A549 treated with Hydrocortisone at 1 μM for 4 hours (cell line): Measurements from ENCODE around the gene DHRS1. TPM values are rescaled to one million over a fixed set of nuclear protein-coding genes. Genes with fewer than 3 reads are reported as not detected.

Experiments used
- total RNA-seq: library from RNA; stranded (reverse); fragments of 200-300 nt; extraction: Qiagen RNA extraction; gene quantifications from 5 replicates; pipeline ENCODE4 v1.2.3, GENCODE V29; 2022

The DHRS1 gene
- 9.8 to 11.5 TPM (median 11.2 TPM) in 5 replicates for total RNA-seq

DNA sequence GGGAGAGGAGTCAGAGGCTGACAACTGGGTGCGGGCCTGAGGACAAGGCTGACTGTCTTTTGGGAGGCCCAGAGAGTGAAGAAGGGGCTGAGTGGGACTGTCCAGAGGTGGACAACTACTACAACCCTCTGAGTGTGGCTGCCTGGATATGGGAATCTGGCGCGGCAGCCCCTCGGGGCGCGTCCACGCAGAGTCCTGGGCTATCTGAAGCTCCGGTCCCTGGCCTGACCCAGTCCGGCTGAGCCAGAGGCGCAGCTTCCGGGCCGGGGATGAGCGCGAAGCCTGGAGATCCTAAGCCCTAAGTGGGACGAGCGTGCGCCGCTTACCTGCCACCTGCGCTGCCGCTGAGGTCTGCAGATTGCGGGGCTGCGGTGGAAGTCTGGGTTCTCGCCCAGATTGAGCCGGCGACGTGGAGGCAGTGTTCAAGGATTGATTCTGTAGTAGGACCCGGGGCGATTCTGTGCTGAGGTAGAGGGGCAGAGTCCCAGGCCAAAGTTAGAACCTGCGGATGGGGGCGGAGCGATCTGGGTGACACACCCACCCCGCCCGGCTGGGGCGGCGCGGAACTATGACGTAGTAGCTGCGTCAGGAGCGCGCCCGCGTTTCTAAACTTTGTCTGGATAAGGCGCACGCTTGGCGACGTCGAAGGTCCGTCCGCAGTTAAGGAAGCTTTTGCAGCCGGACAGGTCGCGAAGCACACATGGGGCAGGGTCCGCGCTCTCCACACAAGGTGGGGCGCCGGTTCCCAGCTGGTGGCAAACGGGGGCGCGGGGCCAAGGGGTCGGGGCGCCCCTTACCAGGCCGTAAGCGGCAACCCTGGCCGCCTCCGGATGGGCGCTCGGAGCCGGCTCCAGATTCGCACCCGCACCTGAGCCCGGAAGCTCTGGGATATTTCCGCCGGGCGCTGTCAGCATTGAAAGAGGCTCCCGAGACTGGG, at the start of gene DHRS1, which contains the start of gene NOP9:
TSS of gene DHRS1 (minus strand) at position 526 of the 937 bp plus-strand sequence. CDS start 674 bp downstream, outside the sequence.
TSS of gene NOP9 (plus strand) at position 596 of the 937 bp plus-strand sequence. CDS start at position 701, 105 bp downstream.

DNA sequence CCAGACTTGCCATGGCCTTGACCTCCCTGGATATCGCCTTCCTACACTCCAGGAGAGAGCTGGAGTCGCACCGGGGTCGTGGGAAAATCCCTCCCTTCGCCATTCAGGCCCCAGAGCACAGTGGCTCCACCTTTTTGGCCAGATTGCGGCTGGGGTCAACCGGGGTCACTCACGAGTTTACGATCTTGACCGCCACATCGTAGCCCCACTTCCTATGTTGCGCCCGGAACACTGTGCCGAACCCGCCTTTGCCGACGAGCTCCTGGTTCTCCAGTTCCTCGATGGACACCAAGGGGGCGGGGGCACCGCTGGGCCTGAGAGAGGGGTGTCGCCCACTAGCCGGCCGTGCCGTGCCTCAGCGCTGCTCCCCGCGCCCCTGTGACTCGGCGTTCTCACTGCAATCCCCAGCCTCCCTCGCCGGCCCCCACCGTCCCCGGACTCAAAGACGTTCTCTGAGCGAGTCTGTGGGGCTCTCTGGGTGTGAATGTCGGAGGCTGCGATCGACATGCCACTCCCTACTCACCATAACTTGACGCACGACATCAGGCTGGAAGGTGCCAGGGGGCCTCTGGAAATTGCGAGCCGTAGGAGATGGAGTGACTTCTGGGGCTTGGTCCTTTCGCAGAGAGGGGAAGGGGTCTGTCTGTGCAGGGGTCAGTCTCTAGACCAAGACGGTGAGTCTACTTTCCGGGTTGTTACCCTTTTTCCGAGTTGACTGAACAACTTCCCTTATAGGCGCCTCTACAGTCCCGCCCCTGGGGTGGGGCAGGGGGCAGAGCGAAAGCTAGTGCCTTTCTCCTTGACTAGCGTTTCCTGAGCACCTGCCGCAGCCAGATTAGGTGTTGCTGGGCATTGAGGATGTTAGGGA, 39.9 kb upstream of the DHRS1 start, which contains the start of gene RIPK3:
TSS of gene RIPK3 (minus strand) at position 708 of the 868 bp plus-strand sequence. CDS start at position 543, 165 bp downstream.

DNA sequence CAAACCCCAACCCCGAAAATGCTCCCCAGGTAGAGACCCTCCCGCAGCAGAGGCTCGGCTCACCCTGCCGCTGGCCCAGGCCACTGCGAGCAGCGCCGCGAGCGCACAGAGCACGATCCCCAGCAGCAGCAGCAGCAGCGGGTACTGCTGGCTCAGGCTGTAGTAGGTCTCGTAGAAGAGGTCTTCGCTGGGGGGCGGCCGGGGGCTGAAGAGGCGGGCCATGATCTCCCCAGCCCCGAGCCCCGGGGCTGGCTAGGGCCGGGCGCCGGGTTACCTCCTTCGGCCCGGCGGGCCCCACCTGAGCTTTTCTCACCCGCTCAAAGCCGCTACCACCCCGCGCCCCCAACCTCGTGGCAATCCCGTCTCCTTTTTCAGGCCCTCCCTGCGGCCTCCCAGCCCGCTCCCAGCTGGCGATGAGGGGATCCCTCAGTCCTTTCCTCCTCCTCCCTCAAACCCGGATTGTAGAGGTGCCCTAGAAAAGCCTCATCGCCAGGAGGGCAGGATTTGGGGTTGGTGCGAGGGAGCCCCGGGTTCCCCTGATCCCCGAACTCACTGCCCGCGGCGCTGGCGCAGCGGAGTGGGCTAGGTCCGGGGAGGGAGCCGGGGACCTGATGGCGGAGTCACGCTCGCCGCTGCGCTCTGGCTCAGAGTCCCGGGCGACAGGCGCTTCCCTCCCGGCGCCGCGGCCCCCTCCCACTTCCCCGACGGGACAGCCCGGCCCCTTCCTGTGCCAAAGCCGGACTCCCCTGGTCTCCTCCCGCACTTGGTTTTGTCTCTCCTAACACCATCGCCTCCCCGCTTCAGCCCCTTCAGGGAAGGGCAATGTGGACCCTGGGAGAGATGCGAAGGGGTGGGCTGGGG, 35.1 kb upstream of the DHRS1 start, which contains the start of gene ADCY4:
TSS of gene ADCY4 (minus strand) at position 641 of the 861 bp plus-strand sequence. CDS start at position 222, 419 bp downstream.

DNA sequence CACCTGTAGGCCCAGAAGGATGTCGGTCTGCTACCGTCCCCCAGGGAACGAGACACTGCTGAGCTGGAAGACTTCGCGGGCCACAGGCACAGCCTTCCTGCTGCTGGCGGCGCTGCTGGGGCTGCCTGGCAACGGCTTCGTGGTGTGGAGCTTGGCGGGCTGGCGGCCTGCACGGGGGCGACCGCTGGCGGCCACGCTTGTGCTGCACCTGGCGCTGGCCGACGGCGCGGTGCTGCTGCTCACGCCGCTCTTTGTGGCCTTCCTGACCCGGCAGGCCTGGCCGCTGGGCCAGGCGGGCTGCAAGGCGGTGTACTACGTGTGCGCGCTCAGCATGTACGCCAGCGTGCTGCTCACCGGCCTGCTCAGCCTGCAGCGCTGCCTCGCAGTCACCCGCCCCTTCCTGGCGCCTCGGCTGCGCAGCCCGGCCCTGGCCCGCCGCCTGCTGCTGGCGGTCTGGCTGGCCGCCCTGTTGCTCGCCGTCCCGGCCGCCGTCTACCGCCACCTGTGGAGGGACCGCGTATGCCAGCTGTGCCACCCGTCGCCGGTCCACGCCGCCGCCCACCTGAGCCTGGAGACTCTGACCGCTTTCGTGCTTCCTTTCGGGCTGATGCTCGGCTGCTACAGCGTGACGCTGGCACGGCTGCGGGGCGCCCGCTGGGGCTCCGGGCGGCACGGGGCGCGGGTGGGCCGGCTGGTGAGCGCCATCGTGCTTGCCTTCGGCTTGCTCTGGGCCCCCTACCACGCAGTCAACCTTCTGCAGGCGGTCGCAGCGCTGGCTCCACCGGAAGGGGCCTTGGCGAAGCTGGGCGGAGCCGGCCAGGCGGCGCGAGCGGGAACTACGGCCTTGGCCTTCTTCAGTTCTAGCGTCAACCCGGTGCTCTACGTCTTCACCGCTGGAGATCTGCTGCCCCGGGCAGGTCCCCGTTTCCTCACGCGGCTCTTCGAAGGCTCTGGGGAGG, 11.3 kb upstream of the DHRS1 start, which contains the start of gene LTB4R:
TSS of gene LTB4R (plus strand) at position 857 of the 959 bp plus-strand sequence. CDS start 4,150 bp downstream, outside the sequence.

DNA sequence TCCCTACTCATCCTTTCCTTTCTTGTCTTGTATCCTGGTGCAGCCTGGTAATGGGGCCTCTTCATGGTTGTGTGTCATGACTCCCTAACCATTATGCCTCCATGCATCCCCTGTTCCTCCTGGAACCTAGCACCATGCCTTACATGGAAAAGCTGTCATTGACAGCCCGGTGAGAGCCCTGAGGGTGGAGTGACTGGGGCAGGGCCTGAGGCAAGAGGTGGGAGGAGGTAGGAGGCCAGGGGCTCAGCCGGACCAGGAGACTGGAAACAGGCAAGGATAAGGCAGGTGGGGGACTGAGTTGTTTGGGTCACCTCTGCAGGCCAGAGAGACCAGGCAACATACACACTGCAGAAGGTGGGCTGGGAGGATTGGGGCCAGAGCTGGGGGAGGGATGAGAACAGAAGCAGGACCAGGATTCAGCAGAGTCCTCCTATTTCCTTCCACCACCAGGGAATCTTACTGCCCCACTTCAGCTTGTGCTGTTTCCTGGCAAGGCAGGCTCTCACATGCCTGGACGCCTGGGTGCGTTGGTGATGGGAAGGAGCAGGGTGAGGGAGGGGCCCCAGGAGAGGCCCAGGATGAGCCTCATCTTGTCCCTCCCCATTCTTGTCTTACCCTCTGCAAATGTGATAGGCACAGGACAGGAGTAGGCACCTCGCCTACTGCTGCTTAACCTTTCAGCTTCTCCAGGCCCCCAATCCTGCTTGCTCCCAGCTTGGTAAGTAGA, 10.1 kb upstream of the DHRS1 start, which contains the start of gene LTB4R2:
TSS of gene LTB4R2 (plus strand) at position 603 of the 727 bp plus-strand sequence. CDS start 525 bp downstream, outside the sequence.

DNA sequence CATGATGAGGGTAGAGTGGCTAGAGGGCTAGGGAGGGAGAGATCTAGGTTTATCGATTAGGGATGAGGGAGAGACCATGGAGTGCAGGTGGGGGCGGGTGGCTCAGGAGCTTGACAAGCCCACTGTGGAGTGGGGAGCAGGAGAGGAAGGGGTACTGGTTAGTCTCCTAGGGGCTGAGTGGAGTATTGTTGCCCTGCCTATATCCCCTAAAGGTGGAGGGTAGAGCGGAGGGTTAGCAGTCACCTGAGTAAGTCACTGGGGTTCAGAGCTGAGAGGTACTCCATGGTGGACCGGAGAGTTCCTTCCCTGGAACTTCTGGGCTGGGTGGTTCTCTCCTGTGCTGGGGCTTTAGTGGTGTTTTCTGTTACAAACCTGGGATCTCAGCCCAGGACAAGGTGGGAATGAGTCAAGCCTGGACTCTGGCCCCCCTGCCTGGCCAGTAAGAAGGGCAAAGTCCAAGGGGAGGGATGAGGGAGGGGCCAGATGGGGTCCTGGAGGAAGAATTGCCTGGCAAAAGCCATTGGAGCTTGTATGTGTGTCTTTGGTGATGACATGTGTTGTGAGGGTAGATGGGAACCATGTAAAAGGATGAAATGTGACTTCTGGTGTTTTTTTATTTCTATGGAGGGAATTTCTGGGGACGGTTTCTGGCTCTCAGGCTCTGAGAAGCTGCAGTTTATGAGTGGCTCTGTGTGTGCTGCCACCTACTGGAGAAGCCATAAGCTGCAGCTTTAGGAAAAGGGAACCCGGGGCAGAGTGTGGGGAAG, 8.2 kb upstream of the DHRS1 start, which contains the start of gene CIDEB:
TSS of gene CIDEB (minus strand) at position 403 of the 767 bp plus-strand sequence. CDS start at position 284, 119 bp downstream.

DNA sequence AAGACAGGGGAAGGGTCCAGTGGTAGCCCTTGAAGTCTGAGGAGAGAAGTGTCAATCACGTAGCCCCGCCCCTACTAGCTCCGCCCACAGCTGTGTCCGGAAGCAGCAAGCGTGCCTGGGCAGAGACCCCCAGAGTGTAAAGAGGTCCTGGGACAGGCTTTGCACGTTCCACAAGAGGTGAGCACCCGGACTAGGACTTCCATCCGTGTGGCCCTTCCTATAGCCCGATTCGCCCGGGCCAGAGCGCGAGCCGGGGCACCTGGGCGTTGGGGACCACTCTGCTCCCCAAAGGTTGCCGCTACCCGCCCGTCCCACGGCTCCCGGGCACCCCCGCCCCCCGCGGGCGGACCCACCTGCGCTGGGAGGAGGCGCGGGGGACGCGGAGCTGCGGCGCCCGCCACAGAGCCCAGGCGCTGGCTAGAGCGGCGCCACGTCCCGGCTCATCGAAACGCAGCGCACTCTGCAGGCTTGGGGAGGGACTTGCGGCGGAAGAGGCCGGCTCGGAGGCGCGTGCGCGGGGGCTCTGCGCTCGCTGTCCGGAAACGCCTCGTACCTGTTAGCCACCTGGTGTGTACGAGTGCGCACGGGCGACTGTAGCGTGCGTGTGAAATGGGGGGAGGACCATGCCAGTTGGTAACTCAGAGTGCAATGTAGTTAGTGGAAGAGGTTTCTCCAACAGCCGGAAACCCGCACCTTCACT, 28.3 kb downstream of the DHRS1 start, which contains the start of gene RABGGTA:
TSS of gene RABGGTA (minus strand) at position 464 of the 700 bp plus-strand sequence. CDS start 482 bp downstream, outside the sequence.

DNA sequence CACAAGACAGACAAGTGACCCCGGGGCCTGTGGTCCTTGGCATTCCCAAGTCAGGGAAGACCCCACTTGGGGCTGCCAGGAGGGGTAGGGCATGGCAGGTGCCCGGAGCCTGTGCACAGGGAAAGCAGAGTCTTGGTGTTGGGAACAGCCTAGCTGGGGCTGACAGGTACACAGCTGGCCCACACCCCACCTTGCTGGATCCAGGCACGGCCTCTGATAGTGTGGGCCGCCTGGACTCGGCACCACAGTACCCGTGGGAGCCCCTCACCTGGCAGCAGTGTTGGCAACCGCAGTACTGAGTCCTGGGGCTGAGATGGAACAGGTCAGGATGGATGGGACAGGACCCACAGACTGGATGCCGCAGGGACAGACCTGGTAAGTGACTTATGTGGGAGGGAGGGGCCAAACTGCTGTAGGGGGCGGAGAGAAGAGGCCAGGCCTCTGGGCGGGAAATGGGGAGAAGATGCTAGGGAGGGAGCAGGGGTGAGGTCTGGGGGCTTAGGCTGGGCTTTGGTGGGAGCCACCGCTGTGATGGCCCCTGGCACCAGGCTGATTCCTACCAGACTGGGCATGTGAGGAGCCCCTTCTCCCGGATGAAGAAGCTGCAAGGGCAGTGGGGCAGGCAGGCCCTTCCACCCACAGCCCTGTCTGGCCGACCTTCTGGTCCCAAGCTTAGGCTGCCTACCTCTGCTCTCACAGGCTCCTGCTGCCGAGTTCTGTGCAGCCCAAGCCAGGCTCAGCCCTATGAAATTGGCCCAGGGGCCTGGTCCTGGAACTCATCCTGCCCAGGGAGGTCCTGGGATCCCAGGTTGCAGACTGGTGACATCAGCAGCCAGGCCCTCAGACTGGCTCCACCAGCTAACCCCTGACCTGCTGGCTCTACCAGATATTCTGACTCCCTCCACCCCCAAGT, 36.5 kb downstream of the DHRS1 start, which contains the start of gene TGM1:
TSS of gene TGM1 (minus strand) at position 357 of the 913 bp plus-strand sequence. CDS start 825 bp downstream, outside the sequence.

Other genes starting within 250 kb of the DHRS1 start
- gene CARMIL3, start 247.8 kb downstream of the DHRS1 start, total RNA-seq, result 0.25 to 0.62 TPM (median 0.54 TPM) in 5 replicates
- gene CPNE6, start 228.2 kb downstream of the DHRS1 start, total RNA-seq, result 0.15 to 0.17 TPM in 2 of 5 replicates, not detected in the others
- 18.3 to 21.2 TPM (median 19.7 TPM) in 5 replicates for gene PCK2, start 205.5 kb downstream of the DHRS1 start, total RNA-seq
- 19.6 to 26.7 TPM (median 20.6 TPM) in 5 replicates for gene DCAF11, start 185.0 kb downstream of the DHRS1 start, total RNA-seq
- 0.59 to 0.94 TPM (median 0.69 TPM) in 5 replicates for gene NRL, start 184.8 kb downstream of the DHRS1 start, total RNA-seq
- 0.13 to 0.18 TPM (median 0.14 TPM) in 3 of 5 replicates, not detected in the others for gene FITM1, start 169.1 kb downstream of the DHRS1 start, total RNA-seq
- 159 to 189 TPM (median 167 TPM) in 5 replicates for gene PSME1, start 163.6 kb downstream of the DHRS1 start, total RNA-seq
- gene EMC9, start 158.2 kb downstream of the DHRS1 start, total RNA-seq, result 46.8 to 61.3 TPM (median 57.0 TPM) in 5 replicates
- 143 to 202 TPM (median 162 TPM) in 5 replicates for gene PSME2, start 153.2 kb downstream of the DHRS1 start, total RNA-seq
- gene RNF31, start 152.3 kb downstream of the DHRS1 start, total RNA-seq, result 23.2 to 36.4 TPM (median 28.7 TPM) in 5 replicates
- 15.5 to 20.2 TPM (median 17.9 TPM) in 5 replicates for gene IRF9, start 138.5 kb downstream of the DHRS1 start, total RNA-seq
- 2.6 to 5.9 TPM (median 4.3 TPM) in 5 replicates for gene REC8, start 127.7 kb downstream of the DHRS1 start, total RNA-seq
- gene IPO4, start 111.0 kb downstream of the DHRS1 start, total RNA-seq, result 74.1 to 86.9 TPM (median 75.7 TPM) in 5 replicates
- 61.4 to 81.2 TPM (median 65.5 TPM) in 5 replicates for gene TM9SF1, start 104.3 kb downstream of the DHRS1 start, total RNA-seq
- not detected in 5 replicates for gene TSSK4, start 94.1 kb downstream of the DHRS1 start, total RNA-seq
- 77.5 to 105 TPM (median 83.7 TPM) in 5 replicates for gene CHMP4A, start 86.3 kb downstream of the DHRS1 start, total RNA-seq
- gene MDP1, start 83.7 kb downstream of the DHRS1 start, total RNA-seq, result 28.0 to 33.9 TPM (median 32.1 TPM) in 5 replicates
- gene NEDD8, start 67.4 kb downstream of the DHRS1 start, total RNA-seq, result 411 to 486 TPM (median 455 TPM) in 5 replicates
- 53.0 to 66.2 TPM (median 59.0 TPM) in 5 replicates for gene GMPR2, start 66.9 kb downstream of the DHRS1 start, total RNA-seq
- gene TINF2, start 57.2 kb downstream of the DHRS1 start, total RNA-seq, result 32.1 to 38.5 TPM (median 37.3 TPM) in 5 replicates
- gene TGM1, start 36.6 kb downstream of the DHRS1 start, total RNA-seq, result 0.99 to 1.6 TPM (median 1.5 TPM) in 5 replicates
- gene RABGGTA, start 28.2 kb downstream of the DHRS1 start, total RNA-seq, result 15.6 to 18.0 TPM (median 17.0 TPM) in 5 replicates
- gene NOP9, start 70 bp upstream of the DHRS1 start, total RNA-seq, result 13.0 to 18.8 TPM (median 16.2 TPM) in 5 replicates
- gene CIDEB, start 8.2 kb upstream of the DHRS1 start, total RNA-seq, result 0.13 to 0.22 TPM (median 0.22 TPM) in 5 replicates
- gene LTB4R2, start 10.4 kb upstream of the DHRS1 start, total RNA-seq, result 3.0 to 4.9 TPM (median 3.8 TPM) in 5 replicates
- 3.8 to 5.9 TPM (median 5.5 TPM) in 5 replicates for gene LTB4R, start 11.7 kb upstream of the DHRS1 start, total RNA-seq
- not detected in 5 replicates for gene ADCY4, start 35.3 kb upstream of the DHRS1 start, total RNA-seq
- gene RIPK3, start 40.2 kb upstream of the DHRS1 start, total RNA-seq, result not detected in 5 replicates
- 0.10 to 0.31 TPM (median 0.15 TPM) in 4 of 5 replicates, not detected in the other for gene NFATC4, start 68.4 kb upstream of the DHRS1 start, total RNA-seq
- gene NYNRIN, start 99.2 kb upstream of the DHRS1 start, total RNA-seq, result 0.22 to 0.50 TPM (median 0.36 TPM) in 5 replicates
- gene CBLN3, start 129.9 kb upstream of the DHRS1 start, total RNA-seq, result 0.97 to 1.3 TPM (median 1.2 TPM) in 5 replicates
- gene KHNYN, start 130.2 kb upstream of the DHRS1 start, total RNA-seq, result 22.5 to 30.4 TPM (median 25.8 TPM) in 5 replicates
- 40.1 to 54.9 TPM (median 49.1 TPM) in 5 replicates for gene SDR39U1, start 143.0 kb upstream of the DHRS1 start, total RNA-seq
- not detected in 5 replicates for gene CMA1, start 208.5 kb upstream of the DHRS1 start, total RNA-seq